Measurements from ENCODE around the gene LRG1. TPM values are rescaled to one million over a fixed set of nuclear protein-coding genes. Genes with fewer than 3 reads are reported as not detected.
A peak's percentile ranks its signal among the peaks of the same experiment; 100 is the strongest.

Gene LRG1
- total RNA-seq, 1 donor = not detected

GRCh38 chr19:4538601-4538954, 1.3 kb downstream of the LRG1 start:
- Histone ChIP-seq H3K9me3 (ENCODE audit: low read depth, low read length) (peaks cover 3% of the 10 kb centered on the region), H4K20me1 (ENCODE audit: insufficient read depth, low read length) (no peaks in the 10 kb centered on the region), H3K4me3 (ENCODE audit: insufficient read depth, low read length) (no peak overlapping the region), H3K27me3 (ENCODE audit: insufficient read depth, low read length) (peaks cover 18% of the 10 kb centered on the region), H3K27ac (ENCODE audit: low read depth, low read length) (no peak overlapping the region), H2AFZ (ENCODE audit: low read length) (no peak overlapping the region), H3K4me1 (ENCODE audit: insufficient read depth, low read length) (no peaks in the 10 kb centered on the region), H3K79me2 (ENCODE audit: insufficient read depth, low read length) (no peaks in the 10 kb centered on the region), H3K36me3 (ENCODE audit: insufficient read depth, low read length) (no peaks in the 10 kb centered on the region), H3K4me2 (ENCODE audit: insufficient read depth, low read length) (no peak overlapping the region)
- TF ChIP-seq CTCF (IDR thresholded peaks at IDR 0.05; ENCODE audit: extremely low read depth, low read depth, low read length) = no peak
- DNase-seq (ENCODE audit: insufficient read length, low spot score, missing footprints) = no peak

- Histone ChIP-seq H3K27me3 (ENCODE audit: insufficient read depth, low read length) (peaks cover 18% of the 10 kb centered on the region), H3K79me2 (ENCODE audit: insufficient read depth, low read length) (no peaks in the 10 kb centered on the region), H3K4me1 (ENCODE audit: insufficient read depth, low read length) (no peaks in the 10 kb centered on the region), H3K27ac (ENCODE audit: low read depth, low read length) (no peak overlapping the region), H3K4me3 (ENCODE audit: insufficient read depth, low read length) (no peak overlapping the region), H3K4me2 (ENCODE audit: insufficient read depth, low read length) (no peak overlapping the region), H3K36me3 (ENCODE audit: insufficient read depth, low read length) (no peaks in the 10 kb centered on the region), H2AFZ (ENCODE audit: low read length) (no peak overlapping the region), H3K9me3 (ENCODE audit: low read depth, low read length) (peaks cover 3% of the 10 kb centered on the region), H4K20me1 (ENCODE audit: insufficient read depth, low read length) (no peaks in the 10 kb centered on the region)
- no peak for TF ChIP-seq CTCF (IDR thresholded peaks at IDR 0.05; ENCODE audit: extremely low read depth, low read depth, low read length)
- no peak for DNase-seq (ENCODE audit: insufficient read length, low spot score, missing footprints)
Measured at GRCh38 chr19:4537953-4538600, 1.8 kb downstream of the LRG1 start.

- Histone ChIP-seq H3K79me2 (ENCODE audit: insufficient read depth, low read length) (no peaks in the 10 kb centered on the region), H3K9me3 (ENCODE audit: low read depth, low read length) (peaks cover 3% of the 10 kb centered on the region), H3K4me3 (ENCODE audit: insufficient read depth, low read length) (no peak overlapping the region), H3K27ac (ENCODE audit: low read depth, low read length) (no peak overlapping the region), H2AFZ (ENCODE audit: low read length) (no peak overlapping the region), H3K4me1 (ENCODE audit: insufficient read depth, low read length) (no peaks in the 10 kb centered on the region), H3K27me3 (ENCODE audit: insufficient read depth, low read length) (peaks cover 18% of the 10 kb centered on the region), H3K4me2 (ENCODE audit: insufficient read depth, low read length) (no peak overlapping the region), H3K36me3 (ENCODE audit: insufficient read depth, low read length) (no peaks in the 10 kb centered on the region), H4K20me1 (ENCODE audit: insufficient read depth, low read length) (no peaks in the 10 kb centered on the region)
- TF ChIP-seq CTCF (IDR thresholded peaks at IDR 0.05; ENCODE audit: extremely low read depth, low read depth, low read length) = no peak
- no peak for DNase-seq (ENCODE audit: insufficient read length, low spot score, missing footprints)
Measured at GRCh38 chr19:4536798-4537197, 3.0 kb downstream of the LRG1 start.

GRCh38 chr19:4534836-4535658, 4.8 kb downstream of the LRG1 start, which contains the start of gene PLIN5:
PLIN5 (minus strand) TSS chr19:4535224; CDS start chr19:4534074, 1,150 bp downstream.
- H3K9me3 ChIP-seq (ENCODE audit: low read depth, low read length) = no peaks in the 10 kb centered on the region
- H3K4me2 ChIP-seq (ENCODE audit: insufficient read depth, low read length) = no peak within 1 kb of the TSS
- H3K27me3 ChIP-seq (ENCODE audit: insufficient read depth, low read length) = peaks cover 18% of the 10 kb centered on the region
- H2AFZ ChIP-seq (ENCODE audit: low read length) = no peak within 1 kb of the TSS
- peak; percentile 96 for DNase-seq (ENCODE audit: insufficient read length, low spot score, missing footprints)
- H3K79me2 ChIP-seq (ENCODE audit: insufficient read depth, low read length) = no peaks in the 10 kb centered on the region
- no peak for TF ChIP-seq CTCF (IDR thresholded peaks at IDR 0.05; ENCODE audit: extremely low read depth, low read depth, low read length)
- no peak within 1 kb of the TSS for H3K4me3 ChIP-seq (ENCODE audit: insufficient read depth, low read length)
- H3K27ac ChIP-seq (ENCODE audit: low read depth, low read length) = no peak within 1 kb of the TSS
- H4K20me1 ChIP-seq (ENCODE audit: insufficient read depth, low read length) = no peaks in the 10 kb centered on the region
- H3K4me1 ChIP-seq (ENCODE audit: insufficient read depth, low read length) = no peaks in the 10 kb centered on the region
- no peaks in the 10 kb centered on the region for H3K36me3 ChIP-seq (ENCODE audit: insufficient read depth, low read length)
